GM18507 (cell line): Measurements from ENCODE around the gene GFOD1.
A peak's percentile ranks its signal among the peaks of the same experiment; 100 is the strongest.
"Not testable (repeated sequence)": the region's sequence is repeated elsewhere in the genome, so short reads cannot be mapped to it uniquely, and the experiment has no call there.

Experiments used
- DNase-seq: peaks from one replicate; pipeline ENCODE4 v3.0.0; 2011; ENCODE audit warnings: low read depth; ENCODE audit not compliant: insufficient read length; ENCODE audit errors: extremely low spot score
- FAIRE-seq: peaks from 2 replicates; lab custom pipeline; 2011; peaks lifted over from hg19 to GRCh38; lab: Jason Lieb, UNC

Gene GFOD1

DNA sequence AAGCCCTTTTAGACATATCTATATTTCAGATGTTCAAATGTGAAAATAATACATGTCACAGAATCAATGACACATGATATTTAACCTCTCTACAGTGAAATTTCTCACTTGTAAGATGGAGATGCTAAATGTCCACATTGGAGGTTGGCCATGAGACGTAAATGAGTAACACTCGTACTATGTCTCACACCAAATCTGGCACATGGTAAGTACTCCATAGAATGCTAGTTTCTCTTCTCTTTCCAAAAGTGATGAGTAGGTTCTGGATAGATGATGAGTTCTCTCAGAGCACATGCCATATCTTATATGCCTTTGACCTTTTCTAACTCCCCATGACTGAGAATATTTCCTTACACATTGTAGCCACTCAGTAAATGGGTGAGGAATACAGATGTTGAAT lies 17.7 kb downstream of the GFOD1 start:
- FAIRE-seq (no peak), DNase-seq (no peak)

DNA sequence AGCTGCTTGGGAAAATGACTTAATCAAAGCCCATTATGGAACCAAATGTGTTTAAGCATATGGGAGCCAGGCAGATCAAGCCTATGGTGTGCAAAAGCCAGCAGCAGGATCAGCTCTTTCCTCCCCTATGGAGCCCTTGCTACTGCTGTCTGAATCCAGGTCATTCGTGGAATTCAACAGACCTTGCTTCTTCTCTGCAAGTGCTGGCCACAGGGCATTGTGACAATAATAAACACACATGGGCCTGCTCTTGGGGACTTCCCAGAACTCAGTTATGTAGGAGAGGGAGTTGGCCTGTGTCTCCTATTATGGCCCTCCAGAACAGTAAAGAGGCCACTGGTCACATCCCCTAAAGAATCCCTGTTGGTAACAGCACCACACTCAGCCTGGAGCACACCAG lies 18.6 kb downstream of the GFOD1 start:
- FAIRE-seq (peak; percentile 15), DNase-seq (no peak)

DNA sequence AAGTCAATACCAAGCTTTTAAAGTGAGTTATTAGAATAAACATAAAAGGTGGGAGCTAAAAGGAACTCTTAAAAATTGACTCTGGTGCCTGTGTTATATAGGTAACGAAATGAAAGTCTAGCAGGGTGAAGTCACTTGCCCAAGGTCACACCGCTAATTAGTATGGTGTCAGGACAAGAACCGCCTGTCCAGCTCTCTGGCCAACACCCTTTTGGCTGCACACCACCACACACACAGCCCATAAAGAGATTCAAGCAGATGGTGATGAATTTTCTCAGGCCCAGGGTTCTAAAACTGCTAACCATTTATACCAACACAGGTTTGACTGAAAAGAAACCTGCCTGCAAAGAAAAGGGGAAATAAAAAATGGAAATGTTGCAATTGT lies 20.2 kb downstream of the GFOD1 start:
- FAIRE-seq (no peak), DNase-seq (no peak)

DNA sequence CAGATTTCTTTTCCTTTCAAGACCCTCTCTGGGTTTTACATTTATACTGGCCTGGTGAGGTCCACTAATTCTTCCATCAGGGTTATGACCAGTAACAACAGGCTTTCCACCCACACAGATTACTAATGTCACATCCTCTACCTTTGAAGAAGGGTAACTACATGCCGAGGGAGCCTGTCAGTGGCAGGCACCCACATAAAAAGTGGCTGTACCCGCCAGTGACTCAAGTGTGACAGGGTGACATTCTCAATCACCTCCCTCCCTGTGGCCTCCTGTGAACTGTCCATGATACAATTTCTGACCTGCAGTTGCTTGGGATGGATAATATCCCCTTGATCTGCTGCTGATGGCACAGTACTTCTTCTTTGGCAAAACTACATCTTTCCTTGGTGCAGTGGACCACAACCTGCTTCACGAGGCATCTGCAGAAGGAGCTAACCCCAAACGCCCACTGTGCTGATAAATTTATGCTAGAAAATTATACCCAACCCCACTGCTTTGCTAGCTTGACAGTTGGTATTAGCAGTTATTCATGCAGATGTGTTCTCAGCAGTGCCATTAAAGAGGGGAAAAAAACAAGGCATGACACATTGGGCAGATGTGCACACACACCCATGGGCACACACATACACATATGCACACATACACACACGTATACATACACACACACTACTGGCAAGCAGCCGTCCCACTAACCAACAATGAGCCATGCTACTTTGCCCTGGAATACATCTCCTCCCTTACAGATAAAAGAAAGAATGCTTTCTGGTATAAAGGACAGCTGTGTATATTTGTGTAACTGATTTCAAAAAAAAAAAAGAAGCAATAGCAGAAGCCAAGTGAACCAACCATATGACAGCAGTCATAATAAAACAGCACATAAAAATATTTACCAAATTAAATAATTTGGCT lies 20.8 kb downstream of the GFOD1 start:
- FAIRE-seq (no peak), DNase-seq (no peak)

DNA sequence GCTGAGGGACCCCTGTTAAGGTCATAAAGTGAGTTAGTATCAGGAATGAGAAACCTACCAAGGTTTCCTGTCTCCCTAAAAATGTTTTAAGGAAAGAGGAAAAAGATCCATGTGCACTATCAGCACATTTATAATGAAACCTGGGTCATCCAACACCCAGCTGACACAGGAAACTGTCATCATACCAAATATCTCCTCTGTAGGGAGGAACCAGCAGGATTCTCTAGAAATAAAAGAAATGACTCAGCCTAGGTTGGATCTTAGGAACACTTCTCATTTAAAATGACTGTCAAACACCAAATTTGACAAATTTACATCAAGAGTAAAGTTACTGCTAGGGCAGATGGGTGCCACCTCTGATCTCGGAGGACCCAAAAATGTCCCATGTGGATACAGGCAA lies 21.7 kb downstream of the GFOD1 start:
- peak; percentile 5 for FAIRE-seq
- DNase-seq: no peak

DNA sequence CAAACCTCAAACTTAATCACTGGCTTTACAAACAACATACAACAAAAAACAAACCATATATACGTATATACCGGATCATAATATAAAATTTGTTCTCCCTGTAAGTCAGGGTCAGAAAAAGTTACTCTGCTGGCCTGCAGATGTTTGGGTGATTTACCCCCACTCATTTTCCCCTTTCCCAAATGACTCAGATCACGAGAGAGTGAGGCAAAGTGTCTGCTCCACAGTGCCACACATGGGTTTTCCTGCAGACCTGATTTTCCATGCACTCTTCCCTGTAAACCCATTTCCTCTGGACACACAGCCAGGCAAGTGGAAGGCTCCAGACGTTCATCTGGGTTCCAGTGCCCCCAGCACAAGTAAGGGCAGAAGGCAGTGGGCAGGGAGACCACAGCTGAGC lies 23.5 kb downstream of the GFOD1 start:
- FAIRE-seq: no peak

DNA sequence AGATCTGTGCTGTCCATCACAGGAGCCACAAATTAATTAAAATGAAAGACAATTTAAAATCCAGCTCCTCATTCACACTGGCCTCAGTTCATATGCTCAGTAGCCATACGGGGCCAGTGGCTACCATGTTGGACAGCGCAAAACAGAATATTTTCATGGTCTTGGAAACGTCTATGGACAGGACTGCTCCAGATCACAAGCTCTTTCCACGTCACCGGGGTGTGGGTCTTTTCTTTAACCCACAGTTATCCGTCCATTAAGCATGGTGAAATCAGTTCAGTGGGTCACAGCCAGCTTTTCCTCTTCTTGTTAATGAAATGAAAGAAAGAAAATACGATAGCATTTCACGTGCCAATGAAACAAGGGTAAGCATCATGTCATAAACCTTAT lies 24.1 kb downstream of the GFOD1 start:
- DNase-seq (no peak), FAIRE-seq (no peak)

More for the DNA sequence above, 23.5 kb downstream of the GFOD1 start:
- no peak for DNase-seq

DNA sequence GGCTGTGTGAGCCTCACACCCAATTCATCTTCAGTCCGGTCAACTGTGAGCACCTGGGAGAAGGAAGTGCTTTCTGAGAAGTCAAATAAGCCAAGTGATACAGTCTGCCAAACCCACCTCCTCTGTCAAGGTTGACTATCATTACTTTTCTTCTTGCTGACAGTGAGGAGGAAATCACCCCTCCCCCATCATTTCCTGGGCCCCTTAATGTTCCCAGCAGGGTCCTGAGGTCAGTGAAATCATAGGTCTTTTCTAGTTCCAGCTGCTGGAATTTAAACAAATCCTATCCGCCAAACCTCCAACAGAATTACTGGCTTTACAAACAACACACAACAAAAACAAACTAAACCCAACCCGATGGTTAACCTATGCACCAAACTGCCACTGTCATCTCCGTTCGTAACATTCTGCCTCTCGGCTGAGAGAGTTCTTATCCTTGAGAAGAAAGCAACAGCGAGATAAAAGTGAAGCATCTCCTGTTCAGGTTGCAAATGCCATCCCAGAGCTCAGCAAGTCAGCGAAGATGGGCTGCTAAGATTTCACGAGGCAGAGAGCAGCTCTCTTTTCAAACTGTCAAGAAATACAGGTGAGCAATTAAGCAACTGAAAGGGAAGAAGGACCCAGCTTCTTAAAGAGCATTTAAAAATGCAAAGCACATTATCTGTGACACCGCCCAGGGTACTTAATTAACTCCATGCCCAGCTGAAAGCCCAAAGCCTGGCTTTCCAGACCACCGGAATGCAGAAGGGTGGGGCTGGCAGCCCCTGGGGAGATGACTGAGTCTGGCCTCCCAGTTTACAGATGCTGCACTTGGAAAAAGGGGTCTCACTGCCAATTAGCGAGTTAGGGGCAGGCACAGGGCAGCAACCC lies 24.7 kb downstream of the GFOD1 start:
- no peak for FAIRE-seq
- no peak for DNase-seq

DNA sequence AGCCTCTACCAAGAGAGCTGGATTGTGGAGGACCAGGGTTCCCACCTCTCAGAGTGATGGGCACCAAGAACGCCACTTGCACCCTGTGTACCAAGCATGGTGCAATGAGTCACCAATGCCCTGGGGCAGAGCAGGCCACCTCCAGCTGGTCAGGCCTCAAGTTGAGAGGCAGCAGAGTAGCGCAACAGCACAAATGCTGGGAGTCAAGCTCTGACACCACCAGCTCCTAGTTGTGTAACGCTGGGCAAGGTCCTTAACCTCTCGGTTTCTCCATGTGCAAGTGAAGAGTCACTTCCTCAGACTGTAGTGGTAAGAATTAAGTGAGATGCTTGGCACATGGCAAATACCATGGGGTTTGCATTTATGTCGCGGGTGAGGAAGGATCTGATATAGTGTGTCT lies 25.6 kb downstream of the GFOD1 start:
- DNase-seq: no peak
- no peak for FAIRE-seq

DNA sequence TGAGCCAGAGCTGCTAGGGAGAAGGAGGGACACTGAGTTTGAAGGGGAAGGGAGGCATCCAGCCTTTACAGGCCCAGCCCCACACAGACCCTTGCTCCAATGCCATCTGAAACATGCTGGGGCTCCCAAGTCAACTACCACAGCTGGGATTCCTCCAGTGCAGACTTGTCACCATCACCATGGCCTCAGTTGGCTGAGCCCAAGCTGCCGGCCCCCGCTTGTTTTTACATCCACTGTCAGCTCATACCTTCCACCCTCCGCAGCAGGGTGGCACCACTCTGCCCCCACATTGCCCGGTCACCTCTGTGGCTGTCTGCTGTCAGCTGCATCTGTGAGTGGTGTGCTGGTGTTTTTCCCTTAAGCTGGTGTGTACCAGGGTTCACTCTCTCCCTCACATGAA lies 26.1 kb downstream of the GFOD1 start:
- FAIRE-seq (no peak), DNase-seq (no peak)

DNA sequence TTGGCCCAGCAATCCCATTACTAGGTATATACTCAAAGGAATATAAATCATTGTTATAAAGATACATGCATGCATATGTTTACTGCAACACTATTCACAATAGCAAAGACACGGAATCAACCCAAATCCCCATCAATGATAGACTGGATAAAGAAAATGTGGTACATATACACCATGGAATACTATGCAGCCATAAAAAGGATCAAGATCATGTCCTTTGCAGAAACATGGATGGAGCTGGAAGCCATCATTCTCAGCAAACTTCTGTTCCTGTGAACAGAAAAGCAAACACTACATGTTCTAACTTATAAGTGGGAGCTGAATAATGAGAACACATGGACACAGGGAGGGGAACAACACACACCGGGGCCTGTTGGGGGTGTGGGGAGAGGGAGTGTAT lies 27.1 kb downstream of the GFOD1 start:
- not testable (repeated sequence) for DNase-seq, FAIRE-seq

DNA sequence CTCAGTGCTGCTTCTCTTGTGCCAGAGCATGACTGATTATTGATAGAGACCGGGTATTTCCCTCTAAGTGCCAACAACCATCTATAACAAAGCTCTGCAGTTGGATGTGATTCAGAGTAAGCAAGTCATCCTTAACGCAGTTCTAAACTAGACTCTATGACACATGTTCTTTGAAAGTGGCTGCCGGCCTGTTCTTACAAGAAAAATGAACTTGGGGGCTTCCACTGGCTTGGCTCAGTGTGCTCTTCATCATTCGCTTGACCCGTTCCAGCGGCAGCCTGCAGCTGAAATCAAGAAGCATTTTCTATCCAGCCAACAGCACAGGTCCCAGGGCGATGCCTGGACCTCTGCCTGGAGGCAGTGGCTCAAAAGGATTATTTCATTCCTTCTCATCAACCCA lies 29.8 kb downstream of the GFOD1 start:
- FAIRE-seq (no peak), DNase-seq (no peak)

DNA sequence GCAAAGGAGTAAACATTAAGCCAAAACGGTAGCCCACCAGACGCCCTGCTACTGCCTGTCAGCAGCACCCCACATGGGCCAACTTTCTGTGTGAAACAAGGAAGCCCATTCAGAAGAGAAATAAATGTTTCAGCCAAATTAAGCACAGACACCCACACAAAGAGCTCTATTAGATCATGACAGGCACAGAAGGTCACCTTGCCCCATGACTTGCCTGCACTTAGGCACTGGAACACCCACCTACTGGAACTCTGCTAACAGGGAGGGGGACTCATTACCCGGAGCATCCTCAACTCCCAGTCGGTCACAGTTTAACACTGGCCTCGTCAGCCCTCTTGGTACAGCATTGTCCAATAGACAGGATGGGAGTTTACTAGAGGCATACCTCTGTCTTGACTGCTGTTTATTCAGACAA lies 31.8 kb downstream of the GFOD1 start:
- FAIRE-seq: peak; percentile 9
- DNase-seq: no peak

DNA sequence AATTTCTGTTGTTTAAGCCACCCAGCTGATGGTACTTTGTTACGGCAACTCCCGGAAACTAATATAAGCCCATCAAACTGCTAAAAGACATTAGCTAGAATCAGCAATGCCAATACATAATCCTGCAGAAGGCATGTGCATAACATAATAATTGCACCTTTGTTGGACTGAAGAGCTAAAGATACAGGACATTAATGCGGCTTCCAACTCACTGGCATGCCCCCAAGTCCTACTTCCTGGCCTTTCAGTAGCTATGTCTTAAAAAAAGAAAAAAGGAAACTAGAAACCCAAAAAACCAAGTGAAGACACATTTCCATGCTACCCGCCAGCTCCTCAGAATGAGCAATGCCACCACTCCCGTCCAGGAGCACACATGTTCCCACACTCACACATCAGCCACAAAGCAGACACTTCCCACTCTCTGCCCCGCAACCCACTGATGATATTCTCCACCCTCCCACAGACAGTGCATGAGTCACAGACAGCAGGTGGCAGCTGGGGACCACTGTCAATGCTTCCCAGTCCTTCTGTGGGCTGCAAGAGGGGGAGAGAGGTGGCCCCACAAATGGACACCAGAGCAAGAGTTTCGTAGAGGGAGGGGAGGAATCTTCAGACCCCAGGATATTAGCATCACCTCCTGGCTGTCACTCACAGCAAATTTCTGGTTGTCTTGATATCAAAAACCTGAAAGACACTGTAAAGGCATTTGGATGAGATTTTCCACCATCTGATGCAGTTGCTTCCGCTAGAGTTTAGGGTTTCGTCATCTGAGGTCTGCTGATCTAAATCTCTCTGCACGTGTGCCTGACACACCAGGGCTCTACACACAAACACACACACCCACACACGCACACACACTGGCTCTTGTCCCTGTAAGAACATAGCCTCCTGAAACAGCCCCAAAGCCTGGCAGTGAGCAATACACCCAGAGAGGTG lies 32.8 kb downstream of the GFOD1 start:
- no peak for DNase-seq

DNA sequence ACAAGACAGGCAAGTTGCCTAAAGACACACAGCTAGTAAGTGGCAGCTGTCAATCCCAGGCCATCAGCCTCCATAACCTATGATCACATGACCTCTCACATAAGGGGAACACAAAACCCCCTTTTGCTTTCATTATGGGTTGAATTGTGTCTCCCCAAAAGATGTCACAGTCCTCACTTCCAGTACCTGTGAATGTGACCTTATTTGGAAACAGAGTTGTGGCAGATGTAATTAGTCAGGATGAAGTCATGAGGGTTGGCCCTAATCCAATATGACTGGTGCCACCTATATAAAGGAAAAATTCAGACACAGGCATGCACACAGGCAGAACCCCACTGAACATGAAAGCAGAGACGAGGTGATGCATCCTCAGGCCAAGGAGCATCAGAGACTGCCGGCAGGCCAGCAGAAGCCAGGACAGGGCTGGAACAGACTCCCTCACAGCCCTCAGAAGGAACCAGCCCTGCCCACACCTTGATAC lies 33.6 kb downstream of the GFOD1 start:
- FAIRE-seq: no peak
- no peak for DNase-seq

More for the DNA sequence above, 32.8 kb downstream of the GFOD1 start:
- FAIRE-seq: peak; percentile 78

DNA sequence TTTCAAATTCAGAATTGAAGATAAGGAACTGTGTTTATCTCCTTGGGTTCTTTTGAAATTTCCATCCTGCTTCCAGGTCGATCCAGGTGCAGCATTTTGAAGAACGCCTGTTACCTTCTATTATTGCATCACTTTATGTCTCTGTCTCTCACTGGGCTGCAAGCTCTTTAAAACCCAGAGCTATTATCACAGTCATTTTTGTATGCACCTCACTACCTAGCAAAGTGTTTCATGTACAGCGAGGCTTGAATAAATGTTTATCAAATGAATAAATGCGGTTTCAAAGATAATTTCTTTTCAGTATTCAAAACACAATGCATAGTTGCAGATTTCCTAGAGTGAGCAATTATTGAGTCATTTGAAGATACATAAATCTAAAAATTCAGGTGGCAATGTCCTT lies 34.2 kb downstream of the GFOD1 start:
- FAIRE-seq (no peak), DNase-seq (no peak)

DNA sequence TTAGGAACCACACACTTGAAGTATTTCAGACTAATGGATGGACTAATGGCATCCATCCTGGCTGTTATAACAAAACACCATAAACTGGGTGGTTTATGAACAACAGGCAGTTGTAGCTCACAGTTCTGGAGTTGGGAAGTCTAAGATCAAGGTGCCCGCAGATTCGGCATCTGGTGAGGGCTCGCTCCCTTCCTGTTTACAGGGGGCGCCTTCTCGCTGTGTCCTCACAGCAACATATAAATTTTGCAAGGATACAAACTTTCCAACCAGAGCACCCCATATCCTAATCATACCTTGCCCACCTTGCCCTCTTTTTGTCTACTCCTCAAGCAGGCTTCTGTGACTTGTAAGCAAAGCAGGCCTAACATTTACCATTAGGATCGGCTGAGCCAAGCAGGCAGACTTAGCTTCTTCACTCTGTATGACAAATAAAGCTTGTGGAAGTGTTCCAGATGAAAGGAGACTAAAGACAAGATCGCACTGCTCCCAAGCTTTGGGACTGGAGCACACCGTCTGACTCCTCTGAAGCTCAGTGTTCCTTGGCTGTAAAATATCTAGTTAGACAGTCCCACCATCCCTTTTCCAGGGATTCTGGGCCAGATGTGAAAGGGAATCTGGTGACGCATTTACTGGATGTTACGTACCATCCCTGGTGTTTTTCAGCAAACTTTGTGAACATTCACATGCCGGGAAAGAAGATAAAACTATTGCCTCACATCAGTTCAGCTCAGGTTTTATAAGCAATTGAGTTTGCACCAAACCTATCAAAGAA lies 34.9 kb downstream of the GFOD1 start:
- FAIRE-seq (no peak), DNase-seq (no peak)

DNA sequence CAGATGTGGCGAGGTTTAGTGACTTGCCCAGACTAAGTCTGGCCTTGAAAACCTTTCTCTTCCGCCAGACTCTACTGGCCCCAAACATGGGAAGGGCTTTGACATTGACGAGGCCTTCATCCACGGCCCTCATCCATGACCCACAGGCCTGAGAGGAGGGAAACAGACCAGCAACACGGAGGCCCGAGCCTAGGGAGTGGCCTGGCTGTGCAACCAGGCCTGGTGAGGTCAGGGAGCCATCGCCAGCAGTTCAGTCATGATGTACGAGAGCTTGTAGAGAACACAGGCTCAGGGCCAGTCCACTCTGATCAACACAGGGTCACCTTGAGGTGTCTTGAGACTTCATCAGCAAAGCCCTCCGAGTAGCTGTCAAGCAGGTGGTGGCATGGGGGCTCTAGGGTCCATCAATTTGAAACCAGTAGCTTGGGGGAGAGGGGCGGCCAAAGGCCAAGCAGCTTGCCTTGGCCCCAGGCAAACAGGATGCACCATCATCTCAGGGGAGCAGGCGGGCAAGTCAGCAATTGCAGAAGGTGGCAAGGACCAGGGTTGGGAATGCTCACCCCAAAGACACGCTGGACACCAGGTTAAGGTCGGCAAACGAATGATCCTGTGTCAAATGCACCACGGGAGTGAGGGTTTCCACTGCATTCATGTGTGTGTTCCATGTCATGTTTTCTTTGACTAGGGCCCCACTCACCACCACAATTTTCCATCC lies 36.1 kb downstream of the GFOD1 start:
- FAIRE-seq (no peak), DNase-seq (no peak)
